COLO668 (cell line): ENCODE data around the gene ERVFRD-1.
A peak's percentile ranks its signal among the peaks of the same experiment; 100 is the strongest.
"Not testable (repeated sequence)": the region's sequence is repeated elsewhere in the genome, so short reads cannot be mapped to it uniquely, and the experiment has no call there.

Experiments used
- DNase-seq: peaks from one replicate; lab custom pipeline; 2025; ENCODE audit not compliant: unreplicated experiment; lab: John Stamatoyannopoulos, UW

ERVFRD-1 gene

DNA sequence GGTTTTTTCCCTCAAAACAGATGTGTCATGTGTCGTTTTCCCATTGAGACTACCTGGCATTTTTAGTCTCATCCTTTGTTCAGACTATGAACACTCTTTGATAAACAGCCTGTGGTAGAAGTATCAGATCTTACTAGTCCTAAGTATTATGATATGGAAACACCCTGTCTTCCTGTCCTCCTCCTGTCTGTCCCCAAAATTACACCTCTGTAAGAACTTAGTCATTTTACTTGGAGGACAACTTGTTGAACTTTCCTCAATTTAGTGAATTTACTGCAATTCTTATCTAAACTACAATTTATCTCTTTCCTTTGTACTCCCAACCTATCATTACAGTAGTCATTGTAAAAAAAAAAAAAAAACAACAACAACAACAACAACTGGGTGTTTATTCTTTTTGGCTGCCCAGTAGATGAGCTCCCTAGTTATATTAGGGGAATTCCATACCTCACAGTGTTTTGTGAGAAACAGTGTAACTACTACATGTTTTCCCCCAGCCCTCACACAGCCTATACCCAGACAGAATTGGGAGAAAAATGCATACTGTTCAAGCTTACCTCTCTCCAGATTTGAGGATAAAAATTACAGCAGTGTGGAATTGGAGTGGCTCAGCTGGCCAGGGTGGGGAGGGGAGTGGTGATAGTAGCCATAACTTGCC lies 18.5 kb upstream of the ERVFRD-1 start:
- no peak for DNase-seq

DNA sequence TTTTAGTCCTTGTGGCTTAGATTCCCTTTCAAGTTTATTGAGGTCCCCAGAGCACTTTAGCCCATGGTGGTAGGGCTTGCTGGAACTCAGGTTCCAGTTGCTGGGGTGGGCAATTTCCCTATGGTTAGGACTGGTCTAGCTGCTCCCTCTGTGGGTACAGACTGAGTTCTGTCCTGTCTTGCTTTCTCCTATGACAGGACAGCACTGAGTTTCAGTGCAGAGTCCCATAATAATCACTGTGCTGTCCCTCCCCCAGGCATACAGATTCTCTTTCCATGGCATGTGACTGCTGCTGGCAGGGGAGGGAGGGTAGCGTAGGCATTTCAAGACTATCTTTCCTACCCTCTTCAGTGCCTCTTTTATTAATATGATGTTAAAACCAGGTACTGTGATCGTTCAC lies 17.1 kb upstream of the ERVFRD-1 start:
- no peak for DNase-seq

DNA sequence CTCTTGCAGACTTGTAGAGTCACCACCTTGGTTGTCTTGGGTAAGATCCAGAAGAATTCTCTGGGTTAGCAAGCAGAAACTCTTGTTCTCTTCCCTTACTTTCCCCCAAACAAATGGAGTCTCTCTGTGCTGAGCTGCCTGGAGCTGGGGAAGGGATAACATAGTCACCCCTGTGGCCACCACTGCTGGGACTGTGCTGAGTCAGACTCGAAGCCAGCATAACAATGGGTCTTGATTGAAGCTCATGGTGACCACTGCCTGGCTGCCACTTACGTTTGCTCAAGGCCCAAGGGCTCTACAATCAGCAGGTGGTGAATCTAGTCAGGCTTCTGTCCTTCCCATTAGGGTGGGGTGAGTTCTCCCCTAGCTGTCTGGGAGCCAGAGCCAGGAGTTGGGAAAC lies 15.4 kb upstream of the ERVFRD-1 start:
- DNase-seq = peak; percentile 4

DNA sequence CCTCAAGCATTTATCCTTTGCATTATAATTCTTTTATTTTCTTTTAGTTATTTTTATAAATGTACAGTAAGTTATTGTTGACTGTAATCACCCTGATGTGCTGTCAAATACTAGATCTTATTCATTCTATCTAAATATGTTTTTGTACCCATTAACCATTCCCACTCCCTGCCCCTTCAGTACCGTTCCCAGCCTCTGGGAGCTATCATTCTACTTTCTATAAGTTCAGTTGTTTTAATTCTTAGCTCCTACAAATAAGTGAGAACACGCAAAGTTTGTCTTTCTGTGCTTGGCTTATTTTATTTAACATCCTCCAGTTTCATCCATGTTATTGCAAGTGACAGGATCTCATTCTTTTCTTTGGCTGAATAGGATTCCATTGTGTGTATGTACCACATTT lies 12.5 kb upstream of the ERVFRD-1 start:
- DNase-seq = no peak

DNA sequence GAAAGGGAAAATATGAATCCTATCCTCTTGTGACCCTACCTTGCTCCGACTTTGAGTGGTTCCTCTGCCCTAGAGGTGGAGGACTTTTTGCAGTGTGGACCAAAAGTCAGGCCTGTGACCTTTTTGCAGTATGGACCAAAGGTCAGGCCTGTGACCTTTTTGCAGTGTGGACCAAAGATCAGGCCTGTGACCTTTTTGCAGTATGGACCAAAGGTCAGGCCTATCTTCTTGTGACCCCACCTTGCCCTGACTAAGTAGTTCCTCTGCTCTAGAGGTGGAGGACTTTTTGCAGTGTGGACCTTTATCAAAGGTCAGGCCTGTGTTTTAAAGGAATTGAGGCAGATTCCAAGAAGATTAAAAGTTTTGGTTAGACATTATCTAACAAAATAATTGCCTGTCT lies 10.9 kb upstream of the ERVFRD-1 start:
- no peak for DNase-seq

DNA sequence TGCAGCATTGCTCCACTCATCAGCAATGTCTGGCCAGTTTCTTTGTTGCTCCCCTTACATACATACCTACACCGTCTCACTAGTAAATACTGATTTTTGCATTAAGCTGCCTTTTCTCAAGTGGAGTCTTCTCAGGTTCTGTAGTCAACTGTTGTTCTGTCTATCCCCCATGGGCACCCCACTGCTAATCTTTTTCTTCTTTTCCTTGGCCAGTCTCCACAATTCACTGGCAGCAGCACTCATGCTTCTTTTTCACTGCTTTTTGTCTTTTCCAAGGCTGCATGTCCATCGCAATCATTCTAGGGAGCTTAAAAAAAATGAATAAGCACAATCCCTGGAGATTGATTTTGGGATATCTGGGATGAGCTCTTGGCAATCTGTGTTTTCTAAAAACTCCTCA lies 10.3 kb upstream of the ERVFRD-1 start:
- no peak for DNase-seq

DNA sequence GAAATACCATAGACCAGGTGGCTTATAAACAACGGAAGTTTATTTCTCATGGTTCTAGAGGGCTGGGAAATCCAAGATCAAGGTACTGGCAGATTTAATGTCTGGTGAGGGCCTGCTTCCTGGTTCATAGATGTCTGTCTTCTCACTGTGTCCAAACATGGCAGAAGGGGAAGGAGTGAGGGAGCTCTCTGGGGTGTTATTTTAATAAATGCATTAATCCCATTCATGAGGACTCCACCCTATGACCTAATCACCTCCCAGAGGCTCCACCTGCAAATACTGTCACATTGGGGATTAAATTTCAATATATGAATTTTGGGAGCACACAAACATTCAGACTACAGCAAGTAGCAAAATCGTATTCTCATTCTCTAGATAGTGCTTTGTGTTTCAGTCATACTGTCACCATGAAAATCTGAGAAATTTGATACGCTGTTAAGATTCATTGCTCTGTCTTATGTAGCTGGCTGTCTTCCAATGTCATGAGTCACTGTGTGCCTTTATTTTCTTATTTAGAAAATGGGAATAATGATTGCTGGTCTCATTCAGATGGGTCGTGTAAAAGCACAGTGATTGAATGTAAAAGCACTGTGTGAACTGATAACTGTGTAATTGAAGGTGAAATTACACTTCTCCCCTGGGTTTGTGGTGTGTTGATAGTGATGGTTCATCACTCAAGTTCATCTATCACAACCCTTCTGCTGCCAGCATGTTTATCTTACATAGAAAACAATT lies 8.9 kb upstream of the ERVFRD-1 start:
- peak; percentile 18 for DNase-seq

DNA sequence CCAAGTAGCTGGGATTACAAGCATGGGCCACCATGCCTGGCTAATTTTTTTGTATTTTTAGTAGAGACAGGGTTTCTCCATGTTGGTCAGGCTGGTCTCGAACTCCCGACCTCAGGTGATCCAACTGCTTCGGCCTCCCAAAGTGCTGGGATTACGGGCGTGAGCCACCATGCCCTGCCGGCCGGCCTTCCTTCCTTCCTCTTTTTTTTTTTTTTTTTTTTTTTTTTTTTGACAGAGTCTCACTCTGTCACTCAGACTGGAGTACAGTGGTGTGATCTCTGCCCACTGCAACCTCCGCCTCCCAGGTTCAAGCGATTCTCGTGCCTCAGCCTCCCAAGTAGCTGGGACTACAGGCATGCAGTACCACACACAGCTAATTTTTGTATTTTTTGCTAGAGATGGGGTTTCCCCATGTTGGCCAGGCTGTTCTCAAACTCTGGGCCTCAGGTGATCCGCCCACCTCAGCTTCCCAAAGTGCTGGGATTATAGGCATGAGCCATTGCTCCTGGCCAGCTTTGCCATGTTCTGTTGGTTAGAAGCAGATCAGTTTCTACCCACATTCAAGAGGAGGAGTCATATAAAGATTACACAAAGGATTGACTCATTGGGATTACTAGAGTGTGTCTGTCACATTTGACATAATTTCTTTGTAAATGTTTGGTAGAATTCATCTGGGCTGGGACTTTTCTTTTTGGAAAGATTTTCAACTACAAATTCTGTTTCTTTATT lies 4.4 kb upstream of the ERVFRD-1 start:
- DNase-seq = not testable (repeated sequence)

DNA sequence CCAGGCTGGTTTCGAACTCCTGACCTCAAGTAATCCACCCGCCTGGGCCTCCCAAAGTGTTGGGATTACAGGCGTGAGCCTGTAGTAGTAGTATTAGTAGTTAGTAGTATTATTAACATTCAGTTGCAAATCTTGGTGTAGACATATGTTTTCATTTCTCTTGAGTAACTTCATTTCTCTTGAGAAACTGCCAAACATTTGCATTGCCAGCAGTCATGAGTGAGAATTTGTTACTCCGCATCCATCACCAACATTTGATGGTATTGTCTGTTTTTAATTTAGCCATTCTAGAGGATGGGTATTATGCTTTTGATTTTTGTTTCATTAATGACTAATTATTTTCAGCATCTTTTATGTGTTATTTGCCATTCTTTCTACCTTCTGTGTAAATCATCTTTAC lies 1.5 kb upstream of the ERVFRD-1 start:
- no peak for DNase-seq

DNA sequence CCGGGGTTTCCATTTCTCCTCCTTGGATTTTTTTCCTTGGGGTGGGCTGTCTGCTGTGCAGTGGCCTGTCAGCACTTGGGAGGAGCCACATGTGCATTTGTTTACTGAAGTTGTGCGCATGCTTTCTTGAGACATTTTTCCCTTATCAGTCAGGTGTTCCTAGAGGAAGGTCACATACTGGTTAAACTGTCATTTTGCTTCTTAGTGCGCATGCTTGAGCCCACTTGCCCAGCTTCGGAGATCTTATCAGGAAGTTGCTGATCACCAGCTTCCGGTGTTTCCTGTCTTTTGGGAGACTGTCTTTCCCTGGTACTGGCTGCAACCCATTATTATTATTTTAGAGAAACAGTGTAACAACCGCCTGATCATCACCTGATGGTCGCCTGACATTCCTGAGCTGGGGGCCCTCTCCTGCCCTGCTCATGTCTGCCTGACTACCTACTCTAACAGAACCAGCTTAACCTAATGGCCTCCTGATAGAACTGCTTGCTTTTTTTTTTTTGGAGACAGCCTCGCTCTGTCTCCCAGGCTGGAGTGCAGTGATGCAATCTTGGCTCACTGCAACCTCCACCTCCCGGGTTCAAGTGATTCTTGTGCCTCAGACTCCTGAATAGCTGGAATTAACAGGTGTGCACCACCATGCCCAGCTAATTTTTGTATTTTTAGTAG lies 378 bp upstream of the ERVFRD-1 start:
- no peak for DNase-seq

DNA sequence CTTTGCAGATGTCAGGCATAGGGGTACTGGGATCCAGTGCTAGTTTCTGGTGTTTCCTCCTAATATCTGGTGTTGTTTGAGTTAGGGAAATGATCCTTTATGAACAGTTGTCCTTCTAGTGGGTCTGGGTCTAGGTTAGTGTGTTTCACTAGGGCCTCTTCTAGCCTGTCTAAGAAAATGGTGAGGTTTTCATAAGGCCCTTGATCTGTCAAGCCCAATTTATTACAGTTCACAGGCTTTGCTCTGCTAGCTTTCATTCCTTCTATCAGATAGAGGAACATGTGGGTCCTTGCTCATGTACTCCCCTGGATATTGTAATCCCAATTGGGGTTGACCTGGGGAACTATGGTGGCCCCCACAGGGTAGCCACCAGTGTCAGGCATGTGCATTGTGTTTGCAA lies 2.8 kb downstream of the ERVFRD-1 start:
- DNase-seq = no peak

DNA sequence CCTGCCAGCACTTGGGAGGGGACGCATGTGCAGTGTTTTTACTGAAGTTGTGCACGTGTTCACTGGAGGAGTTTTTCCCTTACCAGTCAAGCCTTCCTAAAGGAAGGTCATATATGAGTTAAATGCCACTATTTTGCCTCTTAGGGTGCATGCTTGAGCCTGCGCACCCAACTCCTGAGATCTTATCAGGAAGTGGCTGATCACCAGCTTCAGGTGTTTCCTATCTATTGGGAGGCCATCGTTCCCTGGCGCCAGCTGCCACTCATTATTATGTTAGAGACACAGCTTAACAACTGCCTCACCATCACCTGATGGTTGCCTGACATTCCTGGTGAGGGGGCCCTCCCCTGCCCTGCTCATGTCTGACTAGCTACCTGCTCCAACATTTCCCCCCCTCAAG lies 8.5 kb downstream of the ERVFRD-1 start:
- DNase-seq = no peak

DNA sequence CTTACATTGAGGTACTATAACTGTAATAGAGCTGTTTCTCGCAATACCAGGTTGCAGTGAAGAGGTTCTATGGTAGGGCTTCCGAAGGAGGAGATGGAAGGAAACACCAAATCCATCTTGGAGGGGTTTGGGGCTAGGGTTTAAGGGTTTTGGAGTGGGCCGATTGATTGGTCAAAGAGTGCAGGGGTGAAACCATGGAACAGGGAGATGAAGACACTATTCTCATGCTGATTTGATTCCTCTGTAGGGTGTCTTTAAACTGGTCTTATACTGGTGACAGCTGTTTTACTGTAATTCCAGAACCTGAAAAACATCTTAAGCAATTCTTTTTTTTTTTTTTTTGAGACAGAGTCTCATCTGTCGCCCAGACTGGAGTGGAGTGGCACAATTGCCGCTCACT lies 10.1 kb downstream of the ERVFRD-1 start:
- no peak for DNase-seq

DNA sequence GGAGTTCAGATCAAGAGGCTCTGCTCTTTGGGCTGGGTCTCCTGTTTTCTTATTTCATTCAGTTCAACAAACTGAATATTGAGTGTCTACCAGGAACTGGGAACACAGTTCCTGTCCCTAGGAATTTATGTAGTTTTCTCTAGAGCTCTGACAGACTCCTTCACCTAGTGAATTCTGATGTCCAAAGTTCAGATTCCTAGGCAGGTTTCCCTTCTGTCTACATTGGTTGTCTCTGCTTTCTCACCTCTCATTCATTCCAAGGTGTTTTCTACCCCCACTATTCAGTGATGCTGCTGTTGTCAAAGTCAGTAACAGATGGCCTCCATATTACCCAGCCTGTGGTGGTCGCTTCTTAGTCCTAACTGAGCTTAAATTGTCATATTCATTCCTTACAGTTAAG lies 13.5 kb downstream of the ERVFRD-1 start:
- DNase-seq = no peak

DNA sequence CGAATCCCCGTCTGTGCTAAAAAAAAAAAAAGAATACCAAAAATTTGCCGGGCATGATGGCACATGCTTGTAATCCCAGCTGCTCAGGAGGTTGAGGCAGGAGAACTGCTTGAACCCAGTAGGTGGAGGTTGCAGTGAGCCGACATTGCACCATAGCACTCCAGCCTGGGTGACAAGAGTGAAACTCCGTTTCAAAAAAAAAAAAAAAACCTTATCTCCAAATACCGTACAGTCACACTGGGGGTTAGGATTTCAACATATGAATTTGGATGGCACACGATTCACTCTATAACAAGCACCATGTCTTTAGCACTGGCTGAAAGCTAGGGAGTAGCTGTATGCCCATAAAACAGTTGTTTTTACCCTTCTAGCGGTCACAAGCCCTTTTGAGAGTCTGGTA lies 14.0 kb downstream of the ERVFRD-1 start:
- DNase-seq = no peak

DNA sequence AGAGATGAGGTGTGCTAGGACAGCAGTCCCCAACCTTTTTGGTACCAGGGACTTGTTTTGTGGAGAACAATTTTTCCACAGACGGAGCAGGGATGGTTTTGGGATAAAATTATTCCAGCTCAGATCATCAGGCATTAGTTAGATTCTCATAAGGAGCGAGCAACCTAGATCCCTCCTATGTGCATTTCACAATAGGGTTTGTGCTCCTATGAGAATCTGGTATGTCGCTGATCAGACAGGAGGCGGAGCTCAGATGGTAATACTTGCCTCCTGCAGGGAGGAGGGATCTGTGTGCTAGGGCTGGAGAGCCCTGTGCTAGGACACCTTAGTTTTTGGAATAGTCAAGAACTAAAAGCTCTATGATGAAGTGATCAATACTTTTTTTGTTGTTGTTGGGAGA lies 15.4 kb downstream of the ERVFRD-1 start:
- DNase-seq = peak; percentile 2

DNA sequence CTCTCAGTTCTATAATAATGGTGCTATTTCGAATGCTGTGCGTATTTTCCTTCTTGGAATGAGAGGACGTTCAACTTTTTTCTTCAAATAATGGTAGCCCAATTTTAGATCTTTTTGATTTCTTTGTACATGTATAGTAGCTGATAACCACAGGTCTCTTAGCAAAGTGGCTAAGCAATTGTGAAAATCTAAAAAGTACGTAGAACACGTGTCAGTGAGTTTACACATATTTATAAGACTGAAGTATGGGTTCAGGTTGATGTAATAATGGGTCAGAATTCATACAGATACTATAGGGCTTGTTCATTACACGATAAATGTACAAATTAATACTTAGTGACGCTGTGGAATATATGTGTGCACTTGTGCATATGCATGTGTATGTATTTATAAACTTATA lies 16.6 kb downstream of the ERVFRD-1 start:
- DNase-seq = no peak

DNA sequence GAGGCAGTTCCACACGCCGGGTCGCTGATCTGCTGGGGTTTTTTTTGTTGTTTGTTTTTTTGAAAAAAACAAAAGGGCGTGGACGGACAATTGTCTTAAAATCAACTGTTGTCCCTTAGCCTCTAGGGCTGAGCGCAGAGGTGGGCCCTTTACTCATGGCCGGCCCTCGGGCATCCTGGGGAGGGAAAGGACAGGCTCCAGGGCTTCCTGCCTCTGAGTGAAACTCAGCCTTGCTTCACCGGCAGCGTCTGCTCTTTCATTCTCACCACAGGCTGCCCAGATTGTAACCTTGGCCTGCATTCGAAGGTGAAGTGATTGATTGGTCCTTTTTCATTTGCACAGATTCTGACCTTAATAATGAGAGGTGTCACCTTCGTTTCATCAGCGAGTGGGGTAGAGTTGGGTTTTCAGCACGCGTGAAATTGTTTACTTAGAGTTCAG lies 17.1 kb downstream of the ERVFRD-1 start:
- peak; percentile 32 for DNase-seq

DNA sequence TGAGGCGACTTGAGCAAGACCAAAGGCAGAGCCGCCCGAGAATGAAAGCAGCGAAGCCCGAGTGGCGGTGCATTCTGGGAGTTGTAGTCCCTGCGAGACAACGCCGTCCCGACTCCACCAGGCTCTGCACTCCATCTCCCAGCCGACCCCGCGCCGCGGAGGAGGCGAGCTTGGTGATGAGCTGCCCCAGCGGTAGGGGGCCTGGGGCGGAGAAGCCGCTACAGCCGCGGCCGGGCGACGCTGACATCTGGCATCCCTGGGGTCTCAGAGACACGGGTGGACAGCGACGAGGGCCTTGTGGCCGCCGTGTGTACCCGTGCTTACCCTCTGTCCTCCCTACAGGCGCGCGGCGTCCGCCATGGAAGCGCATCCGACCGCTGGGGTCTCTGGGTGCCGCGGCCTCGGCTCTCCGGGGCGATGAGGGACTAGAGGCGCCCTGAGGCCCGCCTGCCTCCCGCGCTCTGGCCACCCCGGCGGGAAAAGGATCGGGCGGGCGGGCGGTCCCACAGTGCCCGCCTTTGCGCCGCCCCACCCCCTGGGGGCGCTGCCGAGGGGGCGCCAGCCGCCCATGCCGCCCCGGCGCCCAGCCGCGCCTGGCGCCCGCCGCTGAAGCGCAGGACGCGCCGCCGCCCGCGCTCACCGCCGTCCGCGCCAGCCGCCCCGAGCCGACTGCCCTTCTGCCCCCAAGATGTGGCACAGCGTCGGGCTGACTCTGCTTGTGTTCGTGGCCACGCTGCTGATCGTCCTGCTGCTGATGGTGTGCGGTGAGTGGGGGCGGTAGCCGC lies 17.7 kb downstream of the ERVFRD-1 start, which contains the start of gene SMIM13:
TSS of gene SMIM13 (plus strand) at position 209 of the 785 bp plus-strand sequence. CDS start at position 689, 480 bp downstream.
- peak; percentile 94 for DNase-seq

DNA sequence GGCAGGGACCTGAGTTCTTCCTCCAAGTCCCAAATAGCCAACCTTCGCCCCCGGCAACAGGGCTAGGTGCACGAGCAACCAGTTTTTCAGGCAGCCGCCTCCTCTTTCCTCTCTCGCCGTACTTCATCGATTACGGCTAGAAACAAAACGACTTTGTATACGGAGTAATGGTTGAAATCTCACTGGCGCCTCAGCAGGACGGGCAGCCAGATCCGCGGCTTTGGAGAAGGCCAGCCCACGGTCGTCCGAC lies 18.2 kb downstream of the ERVFRD-1 start:
- no peak for DNase-seq
